Gastrocnemius medialis (tissue), 4 donors: Measurements from ENCODE around the gene ATRNL1.

Source experiments
- CTCF ChIP-seq, 5 experiments: fragments of 450-650 bp in 3 of 5; fragments of 200-600 bp in 2 of 5; sonication (generic) in 2 of 5; IDR thresholded peaks in 4 of 5; conservative IDR thresholded peaks in 1 of 5; 1 replicate in 4 of 5; 2 replicates in 1 of 5; pipeline ENCODE4 v1.5.1; 2016 to 2019; ENCODE audit warnings: antibody characterized with exemption in 5 of 5, mild to moderate bottlenecking in 3 of 5, moderate library complexity in 3 of 5
- POLR2A ChIP-seq, 2 donors: fragments of 450-650 bp; IDR thresholded peaks; one replicate each; pipeline ENCODE4 v1.6.1; 2017; ENCODE audit warnings: antibody characterized with exemption in 2 of 2, mild to moderate bottlenecking in 2 of 2, moderate library complexity in 2 of 2

GRCh38 chr10:115239761-115240160 is 146.6 kb downstream of the ATRNL1 start:
- TF ChIP-seq CTCF (IDR thresholded peaks at IDR 0.05 in 4 of 5, conservative IDR thresholded peaks at IDR 0.05 in 1 of 5), result no peak
- no peak for TF ChIP-seq POLR2A (IDR thresholded peaks at IDR 0.05)
